ENCODE measurements around the gene NATD1.
A peak's percentile ranks its signal among the peaks of the same experiment; 100 is the strongest.

The NATD1 gene

GRCh38 chr17:21289902-21290571 is 36.8 kb upstream of the NATD1 start:
- DNase-seq, result no peak

DNA sequence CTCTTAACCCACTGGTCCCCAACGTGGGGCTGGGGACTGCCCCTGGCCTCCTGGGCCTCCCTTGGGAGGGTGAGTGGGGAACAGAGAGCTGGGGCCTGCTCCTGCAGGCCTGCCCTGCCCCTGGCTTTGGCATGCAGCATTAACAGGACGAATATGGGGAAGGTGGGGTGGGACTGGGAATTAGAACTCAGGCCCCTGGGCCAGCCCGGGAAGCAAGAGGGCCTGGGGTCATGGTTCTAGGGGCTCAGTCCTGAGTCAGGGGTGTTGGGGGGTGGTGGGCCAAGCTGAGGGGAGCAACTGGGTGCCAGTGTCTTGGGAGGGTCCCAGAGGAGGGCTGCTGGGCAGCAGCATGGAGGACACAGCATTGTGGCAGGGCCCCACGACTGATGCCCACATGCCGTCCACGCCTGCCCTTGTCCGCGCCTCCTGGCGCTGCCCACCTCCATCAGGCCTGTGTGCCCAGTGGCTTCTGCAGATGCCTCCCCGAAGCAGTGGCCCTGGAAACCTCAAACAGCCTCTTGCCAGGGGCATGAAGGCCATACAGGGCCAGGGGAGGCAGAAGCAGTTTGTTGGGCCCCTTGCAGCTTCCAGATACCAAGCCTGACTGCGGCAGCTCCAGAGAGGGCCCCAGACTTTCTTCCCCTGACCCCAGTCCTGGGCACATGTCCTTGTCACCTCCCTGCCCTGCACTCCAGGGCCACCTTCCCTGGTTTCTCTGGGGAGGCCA is 36.1 kb upstream of the NATD1 start:
- no peak for DNase-seq

GRCh38 chr17:21288571-21289017 is 35.4 kb upstream of the NATD1 start:
- DNase-seq, result no peak

DNA sequence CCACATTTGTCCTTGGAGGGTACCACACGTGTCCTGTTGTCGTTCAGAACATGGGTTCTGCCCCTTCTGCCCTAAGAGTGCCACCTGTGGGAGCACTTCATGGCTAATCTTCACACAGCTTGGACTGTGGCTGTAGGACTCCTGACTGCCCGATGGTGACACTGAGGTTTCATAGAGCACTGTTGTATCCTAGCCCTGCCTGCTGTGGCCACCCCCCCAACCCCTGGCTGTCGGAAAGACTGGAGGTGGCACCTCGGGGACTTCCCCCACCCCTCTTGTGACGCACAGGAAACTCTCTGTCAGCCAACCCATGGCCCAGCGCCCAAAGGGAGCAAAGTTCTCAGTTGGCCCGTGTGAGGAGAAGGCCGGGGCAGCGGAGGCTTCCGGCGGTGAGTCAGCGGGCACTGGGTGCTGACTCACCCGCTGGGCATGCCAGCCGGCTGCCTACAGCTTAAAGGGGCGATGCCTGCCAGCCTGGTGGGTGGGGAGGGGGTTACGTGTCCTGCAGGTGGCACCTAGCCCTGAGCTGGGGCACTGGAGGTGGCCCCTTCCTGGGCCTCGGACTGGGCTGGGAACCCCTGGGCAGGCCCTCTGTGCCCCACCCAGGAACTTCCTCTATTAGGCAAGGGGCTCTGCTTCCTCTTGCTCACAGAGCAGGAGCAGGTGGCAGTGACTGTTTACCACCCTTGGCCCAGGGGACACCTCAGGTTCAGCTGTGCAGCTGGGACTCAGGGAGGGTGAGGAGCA is 34.7 kb upstream of the NATD1 start:
- DNase-seq, result peak; percentile 78 to 88 (median 81)

- no peak for DNase-seq
Measured at GRCh38 chr17:21286909-21287702, 33.9 kb upstream of the NATD1 start.

- no peak for DNase-seq
Measured at GRCh38 chr17:21286066-21286770, 33.0 kb upstream of the NATD1 start.

DNA sequence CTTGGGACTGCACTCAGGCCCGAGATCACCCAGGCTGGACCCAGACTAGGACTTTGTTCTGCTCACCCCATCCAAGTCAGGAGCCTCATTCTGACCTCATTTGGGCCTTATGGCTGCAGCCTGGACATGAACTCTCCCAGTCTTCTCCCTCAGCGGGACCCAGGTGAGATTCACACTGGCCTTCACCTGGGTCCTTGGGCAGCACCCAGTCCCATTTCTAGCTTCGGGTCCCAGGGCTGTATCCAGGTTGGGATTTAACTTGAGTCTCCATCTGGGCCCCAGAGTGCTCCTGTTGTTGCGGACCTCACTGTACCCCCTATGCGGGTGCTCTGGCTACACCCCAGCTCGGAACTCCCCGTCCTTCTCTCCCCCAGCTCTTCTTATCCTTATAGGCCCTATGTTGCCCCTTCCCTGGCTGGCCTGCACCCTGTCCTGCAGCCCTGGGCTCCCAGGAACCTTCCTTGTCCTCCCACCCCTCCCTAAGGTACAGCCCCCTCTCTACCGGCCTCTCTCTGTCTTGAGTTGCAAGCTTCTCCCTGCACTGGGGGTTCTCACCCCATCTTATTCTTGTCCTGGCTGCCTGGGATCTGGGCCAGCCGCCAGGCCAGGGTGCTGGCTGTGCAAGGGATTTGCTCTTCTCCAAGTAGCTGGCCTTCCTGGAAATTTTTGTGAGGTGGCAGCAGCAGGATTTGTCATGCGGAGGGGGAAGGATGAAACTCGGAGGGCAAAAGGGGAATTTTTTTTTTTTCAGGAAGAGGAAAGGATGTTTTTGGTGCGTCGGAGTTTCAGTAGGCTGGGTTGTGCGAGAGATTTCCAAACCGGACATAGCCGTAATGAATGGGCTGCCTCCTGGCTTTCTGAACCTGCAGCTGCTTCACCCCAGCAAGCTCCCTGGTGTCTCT is 32.2 kb upstream of the NATD1 start:
- DNase-seq, result no peak

DNA sequence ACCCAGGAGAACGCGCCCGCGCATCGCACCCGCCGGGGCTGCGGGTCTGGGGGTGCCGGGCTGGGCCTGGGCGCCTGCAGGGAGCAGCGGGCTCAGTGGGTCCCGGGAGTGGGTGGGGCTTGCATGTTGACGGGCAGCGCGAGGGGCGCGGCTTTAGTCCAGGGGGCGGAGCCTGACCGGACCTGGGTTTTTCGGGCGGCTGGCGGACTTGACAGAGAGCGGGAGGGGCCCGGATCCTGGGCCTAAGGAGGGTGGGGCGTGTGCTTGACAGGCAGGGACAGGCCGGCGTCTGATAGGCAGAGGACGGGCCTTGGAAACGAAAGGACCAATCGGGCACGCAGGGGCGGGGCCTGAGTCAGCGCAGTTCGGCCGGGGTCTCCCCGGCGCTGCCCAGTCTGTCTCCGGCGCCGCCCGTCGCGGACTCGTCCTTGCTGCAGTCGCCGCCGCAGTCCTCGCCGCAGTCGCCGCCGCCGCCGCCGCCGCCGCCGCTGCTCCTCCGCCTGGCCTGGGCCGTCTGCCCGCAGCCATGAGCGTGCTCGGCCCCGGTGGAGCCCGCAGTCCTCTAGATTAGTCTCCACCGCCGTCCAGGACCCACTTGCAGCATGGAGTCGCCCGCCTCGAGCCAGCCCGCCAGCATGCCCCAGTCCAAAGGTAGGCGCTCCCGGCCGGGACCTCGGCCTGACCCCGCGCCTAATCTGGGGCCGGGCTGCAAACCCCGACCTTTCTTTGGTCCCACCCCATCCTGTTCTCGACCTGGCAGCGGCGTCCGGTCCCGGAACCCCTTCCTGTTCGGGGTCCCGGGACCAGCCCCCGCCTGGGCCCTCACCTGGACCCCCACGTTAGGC is 31.3 kb upstream of the NATD1 start, which contains the start of gene MAP2K3:
Gene MAP2K3 (plus strand): TSS at position 393 of the 845 bp plus-strand sequence. CDS start 210 bp downstream, at position 603.
- peak; percentile 74 to 87 (median 84) for DNase-seq

DNA sequence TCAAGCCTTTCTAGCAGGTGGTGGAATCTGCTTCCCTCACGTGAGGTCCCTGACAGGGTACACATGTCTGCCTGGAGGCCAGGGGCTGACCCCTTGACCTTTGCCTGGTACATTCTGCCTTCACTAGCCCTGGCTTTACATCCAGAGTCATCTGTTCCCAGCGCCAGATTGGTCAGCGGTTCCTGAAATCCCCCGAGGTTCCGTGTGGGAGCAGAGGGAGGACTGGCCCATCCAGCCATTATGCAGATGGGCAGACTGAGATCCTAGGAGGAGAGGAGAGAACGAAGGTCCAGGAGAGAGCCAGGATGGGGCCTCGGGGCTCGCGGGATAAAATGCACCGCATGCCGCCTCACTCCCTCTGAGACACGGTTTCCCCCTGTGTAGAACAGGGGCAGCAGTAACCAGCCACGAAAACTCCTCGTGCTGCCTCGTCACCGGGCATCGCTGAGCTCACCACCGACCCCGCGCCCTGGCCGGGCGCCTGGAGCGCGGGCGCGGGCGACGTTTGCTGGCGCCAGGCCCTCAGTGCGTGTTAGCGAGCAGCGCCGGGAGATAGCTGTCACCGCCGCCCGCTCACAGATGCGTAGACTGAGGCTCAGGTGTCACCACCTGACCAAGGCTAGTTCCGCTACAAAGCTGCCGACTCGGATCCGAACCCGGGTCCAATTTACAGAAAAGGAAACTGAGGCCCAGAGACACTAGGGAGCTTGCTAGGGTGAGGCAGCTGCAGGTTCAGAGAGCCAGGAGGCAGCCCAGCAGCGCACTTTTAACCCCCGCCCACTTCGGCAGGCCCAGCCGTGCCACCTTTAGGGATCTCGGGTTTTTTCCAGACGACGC is 30.5 kb upstream of the NATD1 start:
- DNase-seq, result no peak

- DNase-seq, result no peak
Measured at GRCh38 chr17:21282850-21283249, 29.6 kb upstream of the NATD1 start.

GRCh38 chr17:21282231-21282630 is 29.0 kb upstream of the NATD1 start:
- no peak for DNase-seq

GRCh38 chr17:21280081-21280518 is 26.9 kb upstream of the NATD1 start:
- DNase-seq, result peak; percentile 77 to 88 (median 88)

GRCh38 chr17:21279582-21279981 is 26.4 kb upstream of the NATD1 start:
- DNase-seq, result no peak

DNA sequence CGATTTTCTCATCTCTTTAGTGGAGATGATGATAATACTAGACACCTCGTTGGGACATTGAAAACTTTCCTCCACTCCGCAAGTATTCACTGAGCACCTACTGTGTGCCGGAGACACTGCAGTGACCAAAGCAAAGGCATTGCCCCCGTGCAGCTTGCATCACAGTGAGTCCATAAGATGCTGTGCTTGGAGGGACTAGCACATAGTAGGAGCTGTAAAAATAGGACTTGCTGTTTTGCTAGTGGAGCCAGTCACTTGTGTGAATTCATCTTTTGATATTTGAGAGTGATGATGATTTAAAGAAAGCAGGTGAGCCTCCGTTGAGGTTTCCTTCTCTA is 26.0 kb upstream of the NATD1 start:
- DNase-seq, result no peak

- DNase-seq, result peak in 1 of 4 experiments; percentile 43
Measured at GRCh38 chr17:21278450-21279197, 25.4 kb upstream of the NATD1 start.

GRCh38 chr17:21277332-21277731 is 24.1 kb upstream of the NATD1 start:
- DNase-seq, result no peak

- no peak for DNase-seq
Measured at GRCh38 chr17:21276264-21276588, 23.0 kb upstream of the NATD1 start.

DNA sequence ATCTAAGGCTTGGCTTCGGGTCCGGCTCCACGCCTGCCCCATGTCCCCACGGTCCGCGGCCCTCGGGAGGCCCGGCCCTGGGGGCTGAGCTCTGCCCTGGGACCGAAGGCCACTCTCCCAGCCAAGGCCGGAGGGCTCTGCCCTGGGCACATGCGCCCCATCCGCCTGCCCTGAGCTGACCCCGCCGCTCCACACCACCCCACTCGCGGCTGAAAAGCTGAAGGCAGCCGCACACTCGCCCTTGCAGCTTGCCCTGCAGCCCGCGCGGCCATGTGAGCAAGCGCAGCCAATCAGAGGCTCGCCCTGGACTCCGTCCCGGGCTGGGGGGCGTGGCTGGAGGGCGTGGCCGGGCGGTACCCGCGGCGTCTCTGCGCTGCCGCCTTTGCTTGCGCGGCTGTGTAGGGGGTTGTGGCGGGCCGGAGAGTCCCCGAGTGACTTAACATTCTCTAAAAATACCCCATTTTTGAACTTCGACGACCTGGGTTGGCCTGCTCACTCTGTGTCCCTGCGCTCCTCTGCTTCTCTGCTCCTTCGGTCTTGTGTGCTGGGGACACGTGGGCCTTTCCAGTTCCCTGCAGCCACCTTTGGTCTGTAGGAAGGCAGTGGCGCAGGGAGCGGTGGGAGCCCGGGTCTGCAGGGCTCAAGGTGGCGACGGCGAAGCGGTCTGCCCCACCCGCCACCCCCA is 22.5 kb upstream of the NATD1 start:
- peak; percentile 84 to 92 (median 87) for DNase-seq

Measured in activated naive CD4-positive, alpha-beta T cell (primary cell).